Measurements from ENCODE around the gene SELENOO.

DNA sequence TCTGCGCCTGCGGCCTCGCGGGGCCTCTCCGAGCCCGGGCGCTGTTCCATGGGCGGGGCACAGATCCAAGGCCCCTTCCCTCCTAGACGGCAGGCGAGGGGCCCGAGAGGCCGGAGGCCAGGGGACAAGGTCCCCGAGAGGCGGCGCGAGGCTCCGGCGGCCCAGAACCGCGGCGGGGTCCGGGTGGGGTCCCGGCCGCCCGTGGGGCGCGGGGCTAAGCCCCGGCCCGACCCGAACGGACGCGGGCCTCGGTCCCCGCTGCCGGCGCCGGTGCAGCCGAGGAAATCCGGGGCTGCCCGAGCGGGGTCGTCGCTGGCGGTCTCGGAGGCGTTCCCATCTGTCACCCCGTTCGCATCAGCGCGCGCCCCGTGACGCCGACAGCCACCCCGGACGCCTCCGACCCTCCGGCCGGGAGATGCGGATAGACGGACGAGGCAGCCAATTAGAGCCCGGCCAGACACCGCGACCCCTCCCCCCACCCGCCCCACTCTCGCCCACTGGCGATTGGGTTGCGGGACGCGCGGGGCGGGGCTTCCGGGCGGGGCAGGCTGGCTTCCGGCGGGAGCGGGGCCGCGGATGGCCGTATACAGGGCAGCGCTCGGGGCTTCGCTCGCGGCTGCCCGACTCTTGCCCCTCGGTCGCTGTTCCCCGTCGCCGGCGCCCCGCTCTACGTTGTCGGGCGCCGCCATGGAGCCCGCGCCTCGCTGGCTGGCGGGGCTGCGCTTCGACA lies at the start of gene SELENOO:
- TF ChIP-seq, protein P1, sequence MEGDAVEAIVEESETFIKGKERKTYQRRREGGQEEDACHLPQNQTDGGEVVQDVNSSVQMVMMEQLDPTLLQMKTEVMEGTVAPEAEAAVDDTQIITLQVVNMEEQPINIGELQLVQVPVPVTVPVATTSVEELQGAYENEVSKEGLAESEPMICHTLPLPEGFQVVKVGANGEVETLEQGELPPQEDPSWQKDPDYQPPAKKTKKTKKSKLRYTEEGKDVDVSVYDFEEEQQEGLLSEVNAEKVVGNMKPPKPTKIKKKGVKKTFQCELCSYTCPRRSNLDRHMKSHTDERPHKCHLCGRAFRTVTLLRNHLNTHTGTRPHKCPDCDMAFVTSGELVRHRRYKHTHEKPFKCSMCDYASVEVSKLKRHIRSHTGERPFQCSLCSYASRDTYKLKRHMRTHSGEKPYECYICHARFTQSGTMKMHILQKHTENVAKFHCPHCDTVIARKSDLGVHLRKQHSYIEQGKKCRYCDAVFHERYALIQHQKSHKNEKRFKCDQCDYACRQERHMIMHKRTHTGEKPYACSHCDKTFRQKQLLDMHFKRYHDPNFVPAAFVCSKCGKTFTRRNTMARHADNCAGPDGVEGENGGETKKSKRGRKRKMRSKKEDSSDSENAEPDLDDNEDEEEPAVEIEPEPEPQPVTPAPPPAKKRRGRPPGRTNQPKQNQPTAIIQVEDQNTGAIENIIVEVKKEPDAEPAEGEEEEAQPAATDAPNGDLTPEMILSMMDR (IDR thresholded peaks at IDR 0.05) = peak in 1 of 6 experiments; percentile 2
- peak; percentile 65 to 85 for TF ChIP-seq POLR2A (IDR thresholded peaks at IDR 0.05)

Data from thyroid gland (tissue), 4 donors.